ENCODE results near the gene DPPA2. TPM values are rescaled to one million over a fixed set of nuclear protein-coding genes. Genes with fewer than 3 reads are reported as not detected.

The DPPA2 gene
- total and polyA plus RNA-seq, 2 of the 8 experiments (the other 6 are each of a cell fraction or from before 2014, with no cell fraction given), result 7.8 to 12.6 TPM

GRCh38 chr3:109364088-109364487, 47.8 kb upstream of the DPPA2 start:
- DNase-seq (ENCODE audit: low read depth in 1 of 2, low spot score in 2 of 2), result no peak
- TF ChIP-seq ATF3 (IDR thresholded peaks at IDR 0.05; ENCODE audit: insufficient read depth, low read depth, low read length) (no peak), TEAD4 (IDR thresholded peaks at IDR 0.05; ENCODE audit: low read depth, low read length) (no peak), RXRA (IDR thresholded peaks at IDR 0.05; ENCODE audit: insufficient read depth, low read depth, low read length) (no peak), CEBPB (IDR thresholded peaks at IDR 0.05; ENCODE audit: low read depth, low read length) (no peak), RAD21 (IDR thresholded peaks at IDR 0.05 in 1 of 2, conservative IDR thresholded peaks at IDR 0.05 in 1 of 2; ENCODE audit: low read depth in 2 of 2, low read length in 2 of 2) (no peak), TCF12 (IDR thresholded peaks at IDR 0.05; ENCODE audit: low read depth, low read length) (no peak), SP4 (IDR thresholded peaks at IDR 0.05; ENCODE audit: low read length) (no peak), SIRT6 (IDR thresholded peaks at IDR 0.05; ENCODE audit: low read length) (no peak), BCL11A (IDR thresholded peaks at IDR 0.05; ENCODE audit: low read depth in 2 of 2, low read length in 2 of 2) (no peak), SUZ12 (IDR thresholded peaks at IDR 0.05; ENCODE audit: low read length) (no peak)
- TF ChIP-seq, protein P1, sequence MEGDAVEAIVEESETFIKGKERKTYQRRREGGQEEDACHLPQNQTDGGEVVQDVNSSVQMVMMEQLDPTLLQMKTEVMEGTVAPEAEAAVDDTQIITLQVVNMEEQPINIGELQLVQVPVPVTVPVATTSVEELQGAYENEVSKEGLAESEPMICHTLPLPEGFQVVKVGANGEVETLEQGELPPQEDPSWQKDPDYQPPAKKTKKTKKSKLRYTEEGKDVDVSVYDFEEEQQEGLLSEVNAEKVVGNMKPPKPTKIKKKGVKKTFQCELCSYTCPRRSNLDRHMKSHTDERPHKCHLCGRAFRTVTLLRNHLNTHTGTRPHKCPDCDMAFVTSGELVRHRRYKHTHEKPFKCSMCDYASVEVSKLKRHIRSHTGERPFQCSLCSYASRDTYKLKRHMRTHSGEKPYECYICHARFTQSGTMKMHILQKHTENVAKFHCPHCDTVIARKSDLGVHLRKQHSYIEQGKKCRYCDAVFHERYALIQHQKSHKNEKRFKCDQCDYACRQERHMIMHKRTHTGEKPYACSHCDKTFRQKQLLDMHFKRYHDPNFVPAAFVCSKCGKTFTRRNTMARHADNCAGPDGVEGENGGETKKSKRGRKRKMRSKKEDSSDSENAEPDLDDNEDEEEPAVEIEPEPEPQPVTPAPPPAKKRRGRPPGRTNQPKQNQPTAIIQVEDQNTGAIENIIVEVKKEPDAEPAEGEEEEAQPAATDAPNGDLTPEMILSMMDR (IDR thresholded peaks at IDR 0.05; ENCODE audit: control extremely low read depth in 1 of 3, insufficient read depth in 1 of 3, low read depth in 1 of 3, low read length in 3 of 3), result no peak

More at GRCh38 chr3:109364088-109364487, 47.8 kb upstream of the DPPA2 start:
- no peak overlapping the region for H3K4me2 ChIP-seq (ENCODE audit: insufficient read depth in 1 of 2, low read depth in 2 of 2, low read length in 2 of 2)
- H3K14ac ChIP-seq (ENCODE audit: insufficient read length), result no peak overlapping the region
- H3K4ac ChIP-seq (replicated peaks; ENCODE audit: insufficient read length, low read depth, low read length), result no peak overlapping the region
- no peak overlapping the region for H3K18ac ChIP-seq (ENCODE audit: extremely low read depth, low read length)
- no peak overlapping the region for H4K8ac ChIP-seq (ENCODE audit: extremely low read depth, insufficient read depth, low read length)
- no peak for FAIRE-seq
- no peak overlapping the region for H2BK5ac ChIP-seq (ENCODE audit: low read depth, low read length)
- H3K27ac ChIP-seq (ENCODE audit: low read depth, low read length), result no peak overlapping the region
- H3K23ac ChIP-seq (ENCODE audit: insufficient read length), result no peak overlapping the region
- ChIA-PET POLR2A (ENCODE audit: partially characterized antibody) (interaction anchor here (0.9 to 16.7 kb wide), 6 partner anchors 9 to 34 kb away, joined by 4 to 402 read pairs (median 8); partner anchors contain the start of gene DPPA4), CTCF (ENCODE audit: partially characterized antibody) (interaction anchor here (0.8 to 1.4 kb wide), 7 partner anchors 12 to 51 kb away, joined by 3 to 5 read pairs (median 3); no protein-coding TSS in a partner anchor)
- no peaks in the 10 kb centered on the region; a peak in 1 of 7 replicates for H3K4me1 ChIP-seq (replicated peaks in 1 of 4; ENCODE audit: control insufficient read depth in 3 of 4, insufficient read depth in 4 of 4, low read length in 3 of 4)
- H3K23me2 ChIP-seq (ENCODE audit: low read depth, low read length), result no peaks in the 10 kb centered on the region
- H2BK20ac ChIP-seq (ENCODE audit: low read length), result no peak overlapping the region
- H2BK12ac ChIP-seq (ENCODE audit: low read depth, low read length), result peak overlapping the region; percentile 22; the same call in 1 of the 2 replicates
- 86% methylated on average over 6 of the region's 6 CpGs; no CpG with 5 or more reads in 1 of the 2 experiments for WGBS, 2 experiments (ENCODE audit: extremely low coverage in 1 of 2, insufficient coverage in 1 of 2, insufficient read length in 1 of 2, insufficient replicate concordance in 2 of 2, low coverage in 1 of 2, low lambda C conversion rate in 2 of 2, missing lambda C conversion rate in 1 of 2)
- H2BK15ac ChIP-seq (ENCODE audit: low read length), result no peak overlapping the region
- peaks cover 0 to 17% (median 0%) of the 10 kb centered on the region in 4 experiments; a peak in 1 of 8 replicates for H3K36me3 ChIP-seq (ENCODE audit: control insufficient read depth in 2 of 4, insufficient read depth in 4 of 4, low read length in 3 of 4)
- H2AFZ ChIP-seq (ENCODE audit: low read length), result no peak overlapping the region
- H4K5ac ChIP-seq (ENCODE audit: insufficient read length, low read depth, low read length), result no peak overlapping the region
- H3K9me3 ChIP-seq (ENCODE audit: insufficient read depth in 2 of 2, low read depth in 1 of 2, low read length in 1 of 2), result no peaks in the 10 kb centered on the region
- H3K9ac ChIP-seq (replicated peaks in 1 of 4; ENCODE audit: extremely low read depth in 1 of 4, low read depth in 3 of 4, low read length in 3 of 4), result no peak overlapping the region
- no peak overlapping the region for H3K4me3 ChIP-seq (ENCODE audit: extremely low read depth in 1 of 4, insufficient read depth in 2 of 4, low read depth in 3 of 4, low read length in 4 of 4)
- no peak overlapping the region for H2AK5ac ChIP-seq (ENCODE audit: low read depth, low read length)
- H3K27me3 ChIP-seq (replicated peaks in 1 of 4; ENCODE audit: control insufficient read depth in 3 of 4, extremely low read depth in 1 of 4, insufficient read depth in 3 of 4, low read length in 3 of 4), result no peaks in the 10 kb centered on the region
- H4K20me1 ChIP-seq (replicated peaks in 1 of 2; ENCODE audit: control insufficient read depth in 1 of 2, insufficient read depth in 2 of 2, low read length in 2 of 2), result no peaks in the 10 kb centered on the region
- no peak overlapping the region for H4K91ac ChIP-seq (replicated peaks; ENCODE audit: insufficient read length, low read length)
- H3K56ac ChIP-seq (replicated peaks; ENCODE audit: insufficient read length, low read depth, low read length), result no peak overlapping the region
- H3K79me2 ChIP-seq (ENCODE audit: control insufficient read depth in 1 of 2, insufficient read depth in 2 of 2, low read length in 2 of 2), result peaks cover 0 to 3% of the 10 kb centered on the region in 2 experiments; a peak in 1 of 4 replicates
- H3K79me1 ChIP-seq (ENCODE audit: low read depth, low read length), result 0 out of 2 replicates have a peak, but pooled peaks cover under 1% of the 10 kb centered on the region
- no peak overlapping the region for H2BK120ac ChIP-seq (replicated peaks; ENCODE audit: low read depth, low read length)
